HG03066 (cell line): Measurements from ENCODE around the gene COPZ2.

Experiments
- ATAC-seq: cut with Tn5 transposase; IDR thresholded peaks from one replicate; pipeline ENCODE4 v1.9.1; 2021; ENCODE audit warnings: low read depth; ENCODE audit not compliant: unreplicated experiment

Gene COPZ2

GRCh38 chr17:48056879-48057278 is 19.3 kb upstream of the COPZ2 start:
- ATAC-seq: no peak

GRCh38 chr17:48056246-48056745 is 18.7 kb upstream of the COPZ2 start:
- ATAC-seq: no peak

GRCh38 chr17:48055531-48056245 is 18.1 kb upstream of the COPZ2 start:
- no peak for ATAC-seq

- ATAC-seq: no peak
Measured at GRCh38 chr17:48054238-48055185, 16.9 kb upstream of the COPZ2 start.

- no peak for ATAC-seq
Measured at GRCh38 chr17:48053758-48054237, 16.2 kb upstream of the COPZ2 start.

- ATAC-seq: no peak
Measured at GRCh38 chr17:48052956-48053757, 15.6 kb upstream of the COPZ2 start.

- no peak for ATAC-seq
Measured at GRCh38 chr17:48051706-48052486, 14.3 kb upstream of the COPZ2 start.

GRCh38 chr17:48051283-48051682 is 13.7 kb upstream of the COPZ2 start:
- no peak for ATAC-seq

- peak; percentile 36 for ATAC-seq
Measured at GRCh38 chr17:48048384-48049126, 11.0 kb upstream of the COPZ2 start.

GRCh38 chr17:48047741-48048383 is 10.3 kb upstream of the COPZ2 start, which contains the start of gene NFE2L1:
TSS of gene NFE2L1 (plus strand) at chr17:48048359. CDS start at chr17:48051119, 2,760 bp downstream.
- peak; percentile 88 for ATAC-seq

GRCh38 chr17:48047113-48047740 is 9.6 kb upstream of the COPZ2 start:
- ATAC-seq: no peak

- no peak for ATAC-seq
Measured at GRCh38 chr17:48046296-48046695, 8.7 kb upstream of the COPZ2 start.

GRCh38 chr17:48045316-48046001 is 7.9 kb upstream of the COPZ2 start:
- no peak for ATAC-seq

GRCh38 chr17:48044851-48045250 is 7.3 kb upstream of the COPZ2 start:
- no peak for ATAC-seq

- ATAC-seq: no peak
Measured at GRCh38 chr17:48043176-48043575, 5.6 kb upstream of the COPZ2 start.

- ATAC-seq: no peak
Measured at GRCh38 chr17:48038687-48039086, 1.1 kb upstream of the COPZ2 start.

GRCh38 chr17:48037838-48038323 is 284 bp upstream of the COPZ2 start:
- ATAC-seq: no peak
